ENCODE results near the gene CLRN3. TPM values are rescaled to one million over a fixed set of nuclear protein-coding genes. Genes with fewer than 3 reads are reported as not detected.

CLRN3 gene
- total and polyA plus RNA-seq, 2 of the 8 experiments (the other 6 are each of a cell fraction or from before 2014, with no cell fraction given), result not detected

- H4K8ac ChIP-seq (ENCODE audit: extremely low read depth, insufficient read depth, low read length), result no peak overlapping the region
- H3K23ac ChIP-seq (ENCODE audit: insufficient read length), result no peak overlapping the region
- FAIRE-seq (no peak), DNase-seq (ENCODE audit: low read depth in 1 of 2, low spot score in 2 of 2) (no peak)
- no peak overlapping the region for H3K9ac ChIP-seq (replicated peaks in 1 of 4; ENCODE audit: extremely low read depth in 1 of 4, low read depth in 3 of 4, low read length in 3 of 4)
- H3K4ac ChIP-seq (replicated peaks; ENCODE audit: insufficient read length, low read depth, low read length), result no peak overlapping the region
- no peak overlapping the region for H3K14ac ChIP-seq (ENCODE audit: insufficient read length)
- H3K79me2 ChIP-seq (ENCODE audit: control insufficient read depth in 1 of 2, insufficient read depth in 2 of 2, low read length in 2 of 2), result no peaks in the 10 kb centered on the region
- CTCF ChIA-PET (ENCODE audit: partially characterized antibody), result interaction anchor here (0.9 to 3.0 kb wide), 4 partner anchors 10 to 120 kb away, joined by 3 to 11 read pairs (median 6); no protein-coding TSS in a partner anchor
- H3K27me3 ChIP-seq (replicated peaks in 1 of 4; ENCODE audit: control insufficient read depth in 3 of 4, extremely low read depth in 1 of 4, insufficient read depth in 3 of 4, low read length in 3 of 4), result no peaks in the 10 kb centered on the region
- POLR2A ChIA-PET (ENCODE audit: partially characterized antibody), result no interaction called here
- no peak overlapping the region for H2BK5ac ChIP-seq (ENCODE audit: low read depth, low read length)
- H2BK120ac ChIP-seq (replicated peaks; ENCODE audit: low read depth, low read length), result no peak overlapping the region
- no peak overlapping the region for H4K91ac ChIP-seq (replicated peaks; ENCODE audit: insufficient read length, low read length)
- no peaks in the 10 kb centered on the region for H3K9me3 ChIP-seq (ENCODE audit: insufficient read depth in 2 of 2, low read depth in 1 of 2, low read length in 1 of 2)
- H2BK15ac ChIP-seq (ENCODE audit: low read length), result no peak overlapping the region
- peaks cover 0 to 2% of the 10 kb centered on the region in 2 experiments for H4K20me1 ChIP-seq (replicated peaks in 1 of 2; ENCODE audit: control insufficient read depth in 1 of 2, insufficient read depth in 2 of 2, low read length in 2 of 2)
- H3K23me2 ChIP-seq (ENCODE audit: low read depth, low read length), result no peaks in the 10 kb centered on the region
- H3K27ac ChIP-seq (ENCODE audit: low read depth, low read length), result no peak overlapping the region
- no peak overlapping the region for H3K56ac ChIP-seq (replicated peaks; ENCODE audit: insufficient read length, low read depth, low read length)
- peaks cover 0 to 2% (median 0%) of the 10 kb centered on the region in 4 experiments; a peak in 3 of 7 replicates for H3K4me1 ChIP-seq (replicated peaks in 1 of 4; ENCODE audit: control insufficient read depth in 3 of 4, insufficient read depth in 4 of 4, low read length in 3 of 4)
- no peak overlapping the region for H2BK20ac ChIP-seq (ENCODE audit: low read length)
- no peak overlapping the region for H4K5ac ChIP-seq (ENCODE audit: insufficient read length, low read depth, low read length)
- no peak overlapping the region for H3K4me2 ChIP-seq (ENCODE audit: insufficient read depth in 1 of 2, low read depth in 2 of 2, low read length in 2 of 2)
- H2BK12ac ChIP-seq (ENCODE audit: low read depth, low read length), result no peak overlapping the region
- H3K18ac ChIP-seq (ENCODE audit: extremely low read depth, low read length), result no peak overlapping the region
- H2AFZ ChIP-seq (ENCODE audit: low read length), result no peak overlapping the region
- WGBS, 2 experiments (ENCODE audit: extremely low coverage in 1 of 2, insufficient coverage in 1 of 2, insufficient read length in 1 of 2, insufficient replicate concordance in 2 of 2, low coverage in 1 of 2, low lambda C conversion rate in 2 of 2, missing lambda C conversion rate in 1 of 2), result 96% methylated on average over 4 of the region's 4 CpGs; no CpG with 5 or more reads in 1 of the 2 experiments
- H3K79me1 ChIP-seq (ENCODE audit: low read depth, low read length), result no peaks in the 10 kb centered on the region
- no peaks in the 10 kb centered on the region for H3K36me3 ChIP-seq (ENCODE audit: control insufficient read depth in 2 of 4, insufficient read depth in 4 of 4, low read length in 3 of 4)
- H2AK5ac ChIP-seq (ENCODE audit: low read depth, low read length), result no peak overlapping the region
- H3K4me3 ChIP-seq (ENCODE audit: extremely low read depth in 1 of 4, insufficient read depth in 2 of 4, low read depth in 3 of 4, low read length in 4 of 4), result no peak overlapping the region
- TF ChIP-seq KDM5A (IDR thresholded peaks at IDR 0.05; ENCODE audit: low read length), result no peak
- TF ChIP-seq YY1 (IDR thresholded peaks at IDR 0.05; ENCODE audit: low read depth, low read length), result no peak
- TF ChIP-seq RXRA (IDR thresholded peaks at IDR 0.05; ENCODE audit: insufficient read depth, low read depth, low read length), result no peak
- TF ChIP-seq BACH1 (IDR thresholded peaks at IDR 0.05; ENCODE audit: low read length), result no peak
- no peak for TF ChIP-seq USF2 (IDR thresholded peaks at IDR 0.05; ENCODE audit: low read length)
- TF ChIP-seq, protein P1, sequence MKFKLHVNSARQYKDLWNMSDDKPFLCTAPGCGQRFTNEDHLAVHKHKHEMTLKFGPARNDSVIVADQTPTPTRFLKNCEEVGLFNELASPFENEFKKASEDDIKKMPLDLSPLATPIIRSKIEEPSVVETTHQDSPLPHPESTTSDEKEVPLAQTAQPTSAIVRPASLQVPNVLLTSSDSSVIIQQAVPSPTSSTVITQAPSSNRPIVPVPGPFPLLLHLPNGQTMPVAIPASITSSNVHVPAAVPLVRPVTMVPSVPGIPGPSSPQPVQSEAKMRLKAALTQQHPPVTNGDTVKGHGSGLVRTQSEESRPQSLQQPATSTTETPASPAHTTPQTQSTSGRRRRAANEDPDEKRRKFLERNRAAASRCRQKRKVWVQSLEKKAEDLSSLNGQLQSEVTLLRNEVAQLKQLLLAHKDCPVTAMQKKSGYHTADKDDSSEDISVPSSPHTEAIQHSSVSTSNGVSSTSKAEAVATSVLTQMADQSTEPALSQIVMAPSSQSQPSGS (IDR thresholded peaks at IDR 0.05; ENCODE audit: low read length), result no peak
- TF ChIP-seq JUND (IDR thresholded peaks at IDR 0.05; ENCODE audit: low read length), result no peak
- no peak for TF ChIP-seq CTCF (IDR thresholded peaks at IDR 0.05; ENCODE audit: control extremely low read depth in 1 of 3, insufficient read depth in 1 of 3, low read depth in 1 of 3, low read length in 3 of 3)
- no peak for TF ChIP-seq GABPA (IDR thresholded peaks at IDR 0.05; ENCODE audit: borderline replicate concordance, insufficient read depth, low read length)
These were observed 22.6 kb upstream of the CLRN3 start for GRCh38 chr10:127915324-127915723.

All from H1 (cell line).